ENCODE results near the gene SKIC8. TPM values are rescaled to one million over a fixed set of nuclear protein-coding genes. Genes with fewer than 3 reads are reported as not detected.

Gene SKIC8
- total and polyA plus RNA-seq, 3 donors from 2014 or later, result 82.3 to 135 (median 93.1) TPM

GRCh38 chr15:78291052-78291451 lies 8.4 kb downstream of the SKIC8 start:
- no peak for TF ChIP-seq CTCF (IDR thresholded peaks at IDR 0.05)
- TF ChIP-seq POLR2A (IDR thresholded peaks at IDR 0.05), result no peak
- H3K4me3 ChIP-seq, result no peak overlapping the region
- no peaks in the 10 kb centered on the region for H3K9me3 ChIP-seq
- 75 to 91% methylated on average over 2 of the region's 2 CpGs for WGBS, 2 donors
- H3K27me3 ChIP-seq, result no peaks in the 10 kb centered on the region
- H3K4me1 ChIP-seq, result no peaks in the 10 kb centered on the region
- DNase-seq, result no peak
- no peak overlapping the region for H3K27ac ChIP-seq
- no peaks in the 10 kb centered on the region for H3K36me3 ChIP-seq (ENCODE audit: low read depth, missing control alignments)
- intact Hi-C loops (cut with DNase I; ENCODE audit: low total_unique reads), result no loop called here

GRCh38 chr15:78290222-78290621 lies 9.2 kb downstream of the SKIC8 start:
- Histone ChIP-seq H3K36me3 (ENCODE audit: low read depth, missing control alignments) (no peaks in the 10 kb centered on the region), H3K4me3 (no peak overlapping the region), H3K4me1 (no peaks in the 10 kb centered on the region), H3K27ac (no peak overlapping the region), H3K9me3 (no peaks in the 10 kb centered on the region), H3K27me3 (no peaks in the 10 kb centered on the region)
- TF ChIP-seq CTCF (IDR thresholded peaks at IDR 0.05), result no peak
- TF ChIP-seq POLR2A (IDR thresholded peaks at IDR 0.05), result no peak
- DNase-seq, result no peak
- intact Hi-C loops (cut with DNase I; ENCODE audit: low total_unique reads), result no loop called here
- 83 to 84% methylated on average over 3 of the region's 3 CpGs for WGBS, 2 donors

- Histone ChIP-seq H3K4me3 (no peak overlapping the region), H3K27ac (no peak overlapping the region), H3K36me3 (ENCODE audit: low read depth, missing control alignments) (no peaks in the 10 kb centered on the region), H3K27me3 (no peaks in the 10 kb centered on the region), H3K9me3 (no peaks in the 10 kb centered on the region), H3K4me1 (no peaks in the 10 kb centered on the region)
- intact Hi-C loops (cut with DNase I; ENCODE audit: low total_unique reads), result no loop called here
- TF ChIP-seq CTCF (IDR thresholded peaks at IDR 0.05) (no peak), POLR2A (IDR thresholded peaks at IDR 0.05) (no peak)
- 88 to 96% methylated on average over 2 to 4 of the region's 4 CpGs for WGBS, 2 donors
- DNase-seq, result no peak
These were observed 14.7 kb downstream of the SKIC8 start for GRCh38 chr15:78284758-78285157.

GRCh38 chr15:78282324-78282723 lies 17.1 kb downstream of the SKIC8 start:
- Histone ChIP-seq H3K27me3 (no peaks in the 10 kb centered on the region), H3K4me1 (no peaks in the 10 kb centered on the region), H3K36me3 (ENCODE audit: low read depth, missing control alignments) (no peaks in the 10 kb centered on the region), H3K27ac (no peak overlapping the region), H3K9me3 (no peaks in the 10 kb centered on the region), H3K4me3 (no peak overlapping the region)
- WGBS, 2 donors, result 85 to 89% methylated on average over 2 of the region's 2 CpGs
- no peak for DNase-seq
- intact Hi-C loops (cut with DNase I; ENCODE audit: low total_unique reads), result no loop called here
- TF ChIP-seq POLR2A (IDR thresholded peaks at IDR 0.05), result no peak

- Histone ChIP-seq H3K27me3 (no peaks in the 10 kb centered on the region), H3K27ac (no peak overlapping the region), H3K4me3 (no peak overlapping the region), H3K36me3 (ENCODE audit: low read depth, missing control alignments) (no peaks in the 10 kb centered on the region), H3K9me3 (no peaks in the 10 kb centered on the region), H3K4me1 (no peaks in the 10 kb centered on the region)
- TF ChIP-seq POLR2A (IDR thresholded peaks at IDR 0.05), result no peak
- no peak for TF ChIP-seq CTCF (IDR thresholded peaks at IDR 0.05)
- no peak for DNase-seq
- 91 to 93% methylated on average over 13 of the region's 13 CpGs for WGBS, 2 donors
- intact Hi-C loops (cut with DNase I; ENCODE audit: low total_unique reads), result no loop called here
These were observed 18.9 kb downstream of the SKIC8 start for GRCh38 chr15:78280319-78281072.
